Neural cell (in vitro differentiated cells): Measurements from ENCODE around the gene PRDM12. TPM values are rescaled to one million over a fixed set of nuclear protein-coding genes. Genes with fewer than 3 reads are reported as not detected.

Experiments
- H2AFZ ChIP-seq: fragments of 200-600, 300-800 bp; sonication (generic), shearing (Covaris generic); 2 replicates; pipeline ENCODE4 v1.6.0; 2014; ENCODE audit warnings: low read depth, mild to moderate bottlenecking, antibody characterized with exemption, low read length, moderate library complexity
- H3F3A ChIP-seq: fragments of 200-600 bp; shearing (Covaris generic); 2 replicates; pipeline ENCODE4 v1.6.1; 2016; ENCODE audit warnings: mild to moderate bottlenecking, moderate library complexity, mixed read lengths, antibody characterized with exemption, low read length; ENCODE audit not compliant: insufficient read depth, poor library complexity, severe bottlenecking
- H3K27ac ChIP-seq: fragments of 200-600, 300-800 bp; sonication (generic), shearing (Covaris generic); 2 replicates; pipeline ENCODE4 v1.5.1; 2014; ENCODE audit warnings: mild to moderate bottlenecking, low read length, moderate library complexity
- H3K27me3 ChIP-seq: fragments of 300-800, 200-600 bp; sonication (generic), shearing (Covaris generic); 2 replicates; pipeline ENCODE4 v1.6.0; 2014; ENCODE audit warnings: mild to moderate bottlenecking, low read depth, low read length, moderate library complexity; ENCODE audit not compliant: insufficient read depth
- H3K36me3 ChIP-seq: fragments of 300-800, 200-600 bp; sonication (generic), shearing (Covaris generic); 2 replicates; pipeline ENCODE4 v1.5.1; 2014; ENCODE audit warnings: mild to moderate bottlenecking, antibody characterized with exemption, low read length, moderate library complexity; ENCODE audit not compliant: insufficient read depth
- H3K4me2 ChIP-seq: fragments of 300-800, 200-600 bp; sonication (generic), shearing (Covaris generic); 2 replicates; pipeline ENCODE4 v1.6.0; 2014; ENCODE audit warnings: mild to moderate bottlenecking, low read length
- H3K4me3 ChIP-seq: fragments of 300-800, 200-600 bp; sonication (generic), shearing (Covaris generic); 2 replicates; pipeline ENCODE4 v1.5.1; 2014; ENCODE audit warnings: mild to moderate bottlenecking, low read length, moderate library complexity
- H3K79me2 ChIP-seq: fragments of 200-600 bp; shearing (Covaris generic); replicated peaks from 2 replicates; pipeline ENCODE4 v1.6.0; 2014; ENCODE audit warnings: mild to moderate bottlenecking, low read length, moderate library complexity; ENCODE audit not compliant: insufficient read depth
- H3K9ac ChIP-seq: fragments of 300-800, 200-600 bp; sonication (generic), shearing (Covaris generic); 2 replicates; pipeline ENCODE4 v1.6.1; 2016; ENCODE audit warnings: mild to moderate bottlenecking, low read length, mixed read lengths
- H3K9me2 ChIP-seq: fragments of 200-600 bp; shearing (Covaris generic); 2 replicates; pipeline ENCODE4 v1.6.1; 2016; ENCODE audit warnings: mild to moderate bottlenecking, low read length, mixed read lengths; ENCODE audit not compliant: insufficient read depth
- H3K9me3 ChIP-seq: fragments of 200-600, 300-800 bp; sonication (generic), shearing (Covaris generic); 2 replicates; pipeline ENCODE4 v1.6.1; 2016; ENCODE audit warnings: mild to moderate bottlenecking, mixed run types, low read length, moderate library complexity, mixed read lengths
- H4K20me1 ChIP-seq: fragments of 200-600 bp; shearing (Covaris generic); 2 replicates; pipeline ENCODE4 v1.6.1; 2016; ENCODE audit warnings: mild to moderate bottlenecking, mixed run types; ENCODE audit not compliant: insufficient read depth
- EP300 ChIP-seq: fragments of 450-650 bp; conservative IDR thresholded peaks from 2 replicates; pipeline ENCODE4 v1.6.1; 2014; ENCODE audit warnings: antibody characterized with exemption, mild to moderate bottlenecking, moderate library complexity; ENCODE audit not compliant: poor library complexity, severe bottlenecking
- EZH2 ChIP-seq: fragments of 200-600, 300-800 bp; shearing (Covaris generic), sonication (generic); IDR thresholded peaks from 2 replicates; pipeline ENCODE4 v1.6.1; 2014; ENCODE audit warnings: antibody characterized with exemption, low read length, borderline replicate concordance, mild to moderate bottlenecking; ENCODE audit not compliant: insufficient read depth, poor library complexity, severe bottlenecking
- MXI1 ChIP-seq: fragments of 450-650 bp; conservative IDR thresholded peaks from 2 replicates; pipeline ENCODE4 v1.6.1; 2014; ENCODE audit warnings: antibody characterized with exemption, mild to moderate bottlenecking; ENCODE audit not compliant: poor library complexity, severe bottlenecking
- POLR2AphosphoS5 ChIP-seq: IDR thresholded peaks from 2 replicates; pipeline ENCODE4 v1.6.1; 2012
- RAD21 ChIP-seq: fragments of 450-650 bp; conservative IDR thresholded peaks from 2 replicates; pipeline ENCODE4 v1.6.1; 2014; ENCODE audit warnings: antibody characterized with exemption, mild to moderate bottlenecking, moderate library complexity
- REST ChIP-seq: IDR thresholded peaks from 2 replicates; pipeline ENCODE4 v1.6.1; 2012; ENCODE audit warnings: borderline replicate concordance
- SMC3 ChIP-seq: fragments of 450-650 bp; conservative IDR thresholded peaks from 2 replicates; pipeline ENCODE4 v1.6.1; 2014; ENCODE audit warnings: antibody characterized with exemption, mild to moderate bottlenecking, moderate library complexity; ENCODE audit not compliant: poor library complexity
- TAF1 ChIP-seq: IDR thresholded peaks from 2 replicates; pipeline ENCODE4 v1.6.1; 2012; ENCODE audit warnings: low read depth
- polyA plus RNA-seq: library from polyadenylated mRNA; depleted of rRNA; stranded (reverse); fragments of >200 nt; gene quantifications from 2 replicates; pipeline ENCODE4 v1.2.3, GENCODE V29; 2014
- TF ChIP-seq, protein P1 (sequence below): fragments of 450-650 bp; IDR thresholded peaks from 2 replicates; pipeline ENCODE4 v1.5.1; 2014; ENCODE audit warnings: antibody characterized with exemption, mild to moderate bottlenecking, moderate library complexity; ENCODE audit not compliant: poor library complexity, severe bottlenecking

The PRDM12 gene
- polyA plus RNA-seq, 1 donor from 2014 or later = 0.17 TPM

- Histone ChIP-seq H3K9ac (no peak overlapping the region), H3K79me2 (no peaks in the 10 kb centered on the region), H3K4me3 (no peak overlapping the region), H3K9me2 (no peaks in the 10 kb centered on the region), H3K36me3 (no peaks in the 10 kb centered on the region), H4K20me1 (no peaks in the 10 kb centered on the region), H3F3A (no peaks in the 10 kb centered on the region), H3K9me3 (no peaks in the 10 kb centered on the region), H3K27me3 (no peaks in the 10 kb centered on the region), H3K4me2 (no peak overlapping the region), H2AFZ (no peak overlapping the region), H3K27ac (no peak overlapping the region)
- no peak for TF ChIP-seq EP300
- TF ChIP-seq, protein P1, sequence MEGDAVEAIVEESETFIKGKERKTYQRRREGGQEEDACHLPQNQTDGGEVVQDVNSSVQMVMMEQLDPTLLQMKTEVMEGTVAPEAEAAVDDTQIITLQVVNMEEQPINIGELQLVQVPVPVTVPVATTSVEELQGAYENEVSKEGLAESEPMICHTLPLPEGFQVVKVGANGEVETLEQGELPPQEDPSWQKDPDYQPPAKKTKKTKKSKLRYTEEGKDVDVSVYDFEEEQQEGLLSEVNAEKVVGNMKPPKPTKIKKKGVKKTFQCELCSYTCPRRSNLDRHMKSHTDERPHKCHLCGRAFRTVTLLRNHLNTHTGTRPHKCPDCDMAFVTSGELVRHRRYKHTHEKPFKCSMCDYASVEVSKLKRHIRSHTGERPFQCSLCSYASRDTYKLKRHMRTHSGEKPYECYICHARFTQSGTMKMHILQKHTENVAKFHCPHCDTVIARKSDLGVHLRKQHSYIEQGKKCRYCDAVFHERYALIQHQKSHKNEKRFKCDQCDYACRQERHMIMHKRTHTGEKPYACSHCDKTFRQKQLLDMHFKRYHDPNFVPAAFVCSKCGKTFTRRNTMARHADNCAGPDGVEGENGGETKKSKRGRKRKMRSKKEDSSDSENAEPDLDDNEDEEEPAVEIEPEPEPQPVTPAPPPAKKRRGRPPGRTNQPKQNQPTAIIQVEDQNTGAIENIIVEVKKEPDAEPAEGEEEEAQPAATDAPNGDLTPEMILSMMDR = no peak
These were observed 36.2 kb upstream of the PRDM12 start for GRCh38 chr9:130627896-130628792.

DNA sequence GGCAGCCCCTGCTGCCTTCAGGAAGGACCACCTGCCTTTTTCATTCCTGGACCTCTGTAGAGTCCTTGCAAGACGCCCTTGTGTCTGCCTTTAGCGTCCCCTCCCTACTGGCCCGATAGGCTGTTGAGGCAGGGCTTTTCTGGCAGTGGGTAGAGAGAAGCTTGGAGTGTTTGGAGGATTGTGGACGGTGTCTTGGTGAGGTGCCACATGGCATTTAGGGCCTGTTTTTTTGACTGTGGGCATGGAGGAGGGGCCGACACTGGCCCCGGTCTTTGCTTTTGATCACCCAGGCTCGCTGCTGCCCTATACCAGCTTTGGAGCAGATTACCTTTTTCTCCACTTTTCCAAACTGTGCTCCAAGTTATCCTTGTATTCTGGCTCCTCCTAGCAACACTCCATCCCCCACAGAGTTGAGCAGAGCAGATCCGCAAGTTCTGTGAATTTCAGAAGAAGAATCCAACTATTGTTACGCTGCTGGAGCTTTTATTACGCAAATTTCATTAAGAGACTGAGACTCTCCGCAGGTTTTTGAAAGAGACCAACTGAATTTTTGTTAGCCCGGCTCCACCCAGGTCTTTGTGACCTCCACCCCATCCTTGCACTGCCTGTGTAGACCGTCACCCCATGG is 34.8 kb upstream of the PRDM12 start:
- no peaks in the 10 kb centered on the region for H3K79me2 ChIP-seq
- H3K4me3 ChIP-seq = no peak overlapping the region
- no peak overlapping the region for H3K4me2 ChIP-seq
- H3F3A ChIP-seq = no peaks in the 10 kb centered on the region
- no peaks in the 10 kb centered on the region for H3K9me2 ChIP-seq
- H3K9me3 ChIP-seq = no peaks in the 10 kb centered on the region
- H3K36me3 ChIP-seq = no peaks in the 10 kb centered on the region
- H3K27me3 ChIP-seq = no peaks in the 10 kb centered on the region
- no peak overlapping the region for H3K9ac ChIP-seq
- TF ChIP-seq RAD21 (no peak), MXI1 (no peak), POLR2AphosphoS5 (no peak), SMC3 (no peak), REST (no peak), EP300 (no peak), EZH2 (no peak), TAF1 (no peak)
- TF ChIP-seq, protein P1 = no peak
- H4K20me1 ChIP-seq = no peaks in the 10 kb centered on the region
- no peak overlapping the region for H2AFZ ChIP-seq
- H3K27ac ChIP-seq = no peak overlapping the region
